ENCODE results near the gene MARK1. TPM values are rescaled to one million over a fixed set of nuclear protein-coding genes. Genes with fewer than 3 reads are reported as not detected.

Gene MARK1
- total and polyA plus RNA-seq, 10 of the 15 experiments (the other 5 are each of a cell fraction or from before 2014, with no cell fraction given), result 0.02 to 0.67 (median 0.12) TPM; not detected in 6

DNA sequence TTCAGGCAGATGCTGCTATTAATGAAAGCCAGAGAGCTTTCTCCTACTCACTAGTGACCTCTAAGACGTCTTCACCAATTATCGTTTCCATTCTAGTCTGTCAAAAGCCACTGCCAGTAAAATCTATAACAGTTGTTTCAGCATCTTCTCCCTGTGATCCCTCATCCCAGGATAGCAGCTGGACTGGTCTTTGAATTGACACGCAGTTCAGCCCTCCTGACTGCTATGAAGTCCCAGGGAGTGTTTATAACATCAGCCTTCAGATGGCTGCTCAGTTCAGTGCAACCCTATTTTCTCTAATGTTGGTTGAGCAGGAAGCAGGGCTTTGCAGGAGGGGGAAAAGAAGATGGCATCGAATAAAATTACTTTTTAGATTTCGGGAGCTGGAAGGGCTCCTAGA lies 23.6 kb upstream of the MARK1 start:
- Histone ChIP-seq H3K36me3 (ENCODE audit: control insufficient read depth in 2 of 2, insufficient read depth in 2 of 2, low read length in 1 of 2) (no peaks in the 10 kb centered on the region), H4K20me1 (ENCODE audit: control insufficient read depth, insufficient read depth) (no peaks in the 10 kb centered on the region), H3K4me2 (ENCODE audit: control insufficient read depth, insufficient read depth) (no peak overlapping the region), H3K9ac (ENCODE audit: control insufficient read depth, insufficient read depth, low read length) (no peak overlapping the region), H3K79me2 (ENCODE audit: control insufficient read depth, insufficient read depth, low read length) (no peaks in the 10 kb centered on the region), H3K4me1 (ENCODE audit: control insufficient read depth, insufficient read depth, low read length) (no peaks in the 10 kb centered on the region), H2AFZ (ENCODE audit: control insufficient read depth, low read depth, low read length) (no peak overlapping the region), H3K27me3 (replicated peaks in 1 of 2; ENCODE audit: control insufficient read depth in 2 of 2, insufficient read depth in 2 of 2, low read length in 1 of 2) (no peaks in the 10 kb centered on the region), H3K4me3 (no peak overlapping the region), H3K9me3 (replicated peaks; ENCODE audit: control insufficient read depth, insufficient read depth, low read length) (no peaks in the 10 kb centered on the region), H3K27ac (ENCODE audit: control insufficient read depth, insufficient read depth) (no peak overlapping the region)
- in situ Hi-C loops (cut with MboI), result no loop called here
- ChIA-PET SMC1A (ENCODE audit: uncharacterized antibody, unreplicated experiment) (interaction anchor here (1.1 to 1.2 kb wide), 2 partner anchors 18 to 95 kb away, joined by 3 read pairs; no protein-coding TSS in a partner anchor), RAD21 (ENCODE audit: unreplicated experiment) (no interaction called here), POLR2A (no interaction called here), CTCF (no interaction called here)
- DNase-seq (ENCODE audit: low read depth, low spot score) (no peak), ATAC-seq (no peak), FAIRE-seq (no peak)
- TF ChIP-seq SUPT20H (IDR thresholded peaks at IDR 0.05; ENCODE audit: borderline replicate concordance, control insufficient read depth, low read depth, low read length), result no peak
- 22% methylated on average over 5 of the region's 5 CpGs for WGBS (ENCODE audit: insufficient coverage, insufficient replicate concordance, low lambda C conversion rate, missing lambda C conversion rate)
- intact Hi-C loops (cut with micrococcal nuclease; ENCODE audit: unreplicated experiment), result no loop called here
- no TSS peak for BruUV-seq (replicated peaks)

DNA sequence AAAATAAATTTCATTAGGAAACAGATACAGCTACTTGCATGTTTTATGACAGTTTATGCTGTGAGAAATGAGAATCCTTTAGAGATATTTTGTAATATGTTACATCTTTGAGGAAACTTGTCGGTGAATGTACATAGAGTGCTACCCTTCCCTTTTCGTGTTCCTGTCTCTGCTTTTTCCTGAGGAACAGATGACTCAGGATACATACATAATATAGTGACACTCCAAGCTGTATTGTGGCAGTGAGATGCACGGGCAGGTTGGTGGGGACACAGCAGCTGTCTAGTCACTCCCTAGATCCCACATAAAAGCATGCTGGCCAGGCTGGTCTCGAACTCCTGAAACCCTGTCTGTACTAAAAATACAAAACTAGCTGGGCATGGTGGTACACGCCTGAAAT lies 20.9 kb upstream of the MARK1 start:
- DNase-seq (ENCODE audit: low read depth, low spot score), result no peak
- SMC1A ChIA-PET (ENCODE audit: uncharacterized antibody, unreplicated experiment), result interaction anchor here (1.2 kb wide), 1 partner anchor 37 kb away, joined by 3 read pairs; no protein-coding TSS in a partner anchor
- TF ChIP-seq PRDM15 (CRISPR knock-in tag; IDR thresholded peaks at IDR 0.05) (no peak), CUX1 (IDR thresholded peaks at IDR 0.05; ENCODE audit: insufficient replicate concordance, low read depth, low read length) (no peak), RCOR1 (conservative IDR thresholded peaks at IDR 0.05; ENCODE audit: low read depth, low read length) (no peak), EP300 (IDR thresholded peaks at IDR 0.05; ENCODE audit: borderline replicate concordance in 1 of 2, control insufficient read depth in 1 of 2, low read depth in 2 of 2, low read length in 2 of 2) (no peak)

More for the DNA sequence above, 20.9 kb upstream of the MARK1 start:
- Histone ChIP-seq H3K27me3 (replicated peaks in 1 of 2; ENCODE audit: control insufficient read depth in 2 of 2, insufficient read depth in 2 of 2, low read length in 1 of 2) (no peaks in the 10 kb centered on the region), H3K4me2 (ENCODE audit: control insufficient read depth, insufficient read depth) (no peak overlapping the region), H3K27ac (ENCODE audit: control insufficient read depth, insufficient read depth) (no peak overlapping the region), H2AFZ (ENCODE audit: control insufficient read depth, low read depth, low read length) (no peak overlapping the region), H3K79me2 (ENCODE audit: control insufficient read depth, insufficient read depth, low read length) (no peaks in the 10 kb centered on the region), H3K9me3 (replicated peaks; ENCODE audit: control insufficient read depth, insufficient read depth, low read length) (no peaks in the 10 kb centered on the region), H3K4me3 (no peak overlapping the region), H4K20me1 (ENCODE audit: control insufficient read depth, insufficient read depth) (no peaks in the 10 kb centered on the region), H3K4me1 (ENCODE audit: control insufficient read depth, insufficient read depth, low read length) (no peaks in the 10 kb centered on the region), H3K36me3 (ENCODE audit: control insufficient read depth in 2 of 2, insufficient read depth in 2 of 2, low read length in 1 of 2) (no peaks in the 10 kb centered on the region), H3K9ac (ENCODE audit: control insufficient read depth, insufficient read depth, low read length) (no peak overlapping the region)
- RAD21 ChIA-PET (ENCODE audit: unreplicated experiment), result no interaction called here
- CTCF ChIA-PET, result no interaction called here
- POLR2A ChIA-PET, result no interaction called here
- ATAC-seq (no peak), FAIRE-seq (no peak)
- 25% methylated on average over 5 of the region's 5 CpGs for WGBS (ENCODE audit: insufficient coverage, insufficient replicate concordance, low lambda C conversion rate, missing lambda C conversion rate)
- intact Hi-C loops (cut with micrococcal nuclease; ENCODE audit: unreplicated experiment) (no loop called here), in situ Hi-C loops (cut with MboI) (no loop called here)
- BruUV-seq (replicated peaks), result no TSS peak

All from GM12878 (cell line).